ENCODE data around the gene CD99L2.

CD99L2 gene

DNA sequence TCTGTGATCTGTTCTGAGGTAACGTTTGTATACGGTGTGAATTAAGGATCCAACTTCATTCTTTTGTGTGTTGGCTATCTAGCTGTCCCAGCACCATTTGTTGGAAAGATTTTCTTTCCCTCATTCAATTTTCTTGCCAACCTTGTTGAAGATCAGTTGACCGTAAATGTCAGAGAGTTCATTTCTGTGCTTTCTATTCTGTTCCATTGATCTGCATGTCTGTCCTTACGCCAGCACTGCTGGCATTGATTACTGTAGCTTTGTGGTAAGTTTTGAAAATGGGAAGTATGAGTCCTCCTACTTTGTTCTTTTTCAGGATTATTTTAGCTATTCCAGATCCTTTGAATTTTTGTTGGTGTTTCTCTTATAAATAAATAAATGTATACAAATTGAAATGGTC, 144.5 kb downstream of the CD99L2 start:
- ChIA-PET POLR2A (no interaction called here), CTCF (interaction anchor here (0.7 kb wide), 1 partner anchor 1004 kb away, joined by 3 read pairs; no protein-coding TSS in a partner anchor)
- no peak for DNase-seq (ENCODE audit: extremely low spot score)
- TF ChIP-seq L3MBTL2 (conservative IDR thresholded peaks at IDR 0.05): no peak
- TF ChIP-seq NFRKB (IDR thresholded peaks at IDR 0.05): no peak
- TF ChIP-seq TARDBP (IDR thresholded peaks at IDR 0.05): no peak
- TF ChIP-seq, protein P1, sequence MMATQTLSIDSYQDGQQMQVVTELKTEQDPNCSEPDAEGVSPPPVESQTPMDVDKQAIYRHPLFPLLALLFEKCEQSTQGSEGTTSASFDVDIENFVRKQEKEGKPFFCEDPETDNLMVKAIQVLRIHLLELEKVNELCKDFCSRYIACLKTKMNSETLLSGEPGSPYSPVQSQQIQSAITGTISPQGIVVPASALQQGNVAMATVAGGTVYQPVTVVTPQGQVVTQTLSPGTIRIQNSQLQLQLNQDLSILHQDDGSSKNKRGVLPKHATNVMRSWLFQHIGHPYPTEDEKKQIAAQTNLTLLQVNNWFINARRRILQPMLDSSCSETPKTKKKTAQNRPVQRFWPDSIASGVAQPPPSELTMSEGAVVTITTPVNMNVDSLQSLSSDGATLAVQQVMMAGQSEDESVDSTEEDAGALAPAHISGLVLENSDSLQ (IDR thresholded peaks at IDR 0.05): no peak
- no peak for TF ChIP-seq BHLHE40 (IDR thresholded peaks at IDR 0.05; ENCODE audit: borderline replicate concordance)
- TF ChIP-seq FOXA1 (IDR thresholded peaks at IDR 0.05): no peak

DNA sequence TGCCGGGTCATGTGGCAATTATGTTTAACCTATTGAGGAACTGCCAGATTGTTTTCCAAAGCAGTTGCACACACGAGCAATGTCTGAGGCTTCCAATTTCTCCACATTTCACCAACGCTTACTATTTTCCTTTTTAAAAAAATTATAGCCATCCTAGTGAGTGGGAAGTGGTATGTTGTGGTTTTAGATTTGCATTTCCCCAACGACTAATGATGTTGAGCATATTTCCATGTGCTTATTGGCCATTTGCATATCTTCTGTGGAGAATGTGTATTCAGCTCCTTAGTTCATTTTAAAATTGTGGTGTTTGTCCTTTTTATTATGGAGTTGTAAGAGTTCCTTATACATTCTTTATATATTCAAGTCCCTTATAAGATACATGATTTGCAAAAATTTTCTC, 145.1 kb downstream of the CD99L2 start:
- POLR2A ChIA-PET: no interaction called here

DNA sequence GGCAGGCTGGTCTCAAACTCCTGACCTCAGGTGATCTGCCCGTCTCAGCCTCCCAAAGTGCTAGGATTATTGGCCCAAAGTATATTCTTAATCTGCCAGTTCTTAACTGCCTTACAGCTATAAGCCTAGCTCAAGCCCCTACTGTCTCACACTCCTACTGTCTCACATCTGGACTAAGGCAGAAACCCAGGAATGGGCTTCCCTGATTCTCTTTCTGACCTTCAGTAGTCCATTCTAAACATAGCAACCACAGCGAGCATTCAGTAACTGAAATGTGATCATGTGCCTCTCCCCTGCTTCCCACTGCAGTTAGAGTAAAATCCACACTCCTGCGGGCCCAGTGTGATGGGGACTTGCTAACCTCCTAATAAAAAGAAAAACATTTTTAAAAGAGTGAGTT, 146.3 kb downstream of the CD99L2 start:
- no peak for DNase-seq (ENCODE audit: extremely low spot score)
- TF ChIP-seq LEF1 (IDR thresholded peaks at IDR 0.05; ENCODE audit: borderline replicate concordance): no peak
- no peak for TF ChIP-seq NFRKB (IDR thresholded peaks at IDR 0.05)
- TF ChIP-seq ZNF384 (IDR thresholded peaks at IDR 0.05): no peak
- TF ChIP-seq BHLHE40 (IDR thresholded peaks at IDR 0.05; ENCODE audit: borderline replicate concordance): no peak
- TF ChIP-seq FOXM1 (IDR thresholded peaks at IDR 0.05; ENCODE audit: borderline replicate concordance): no peak
- TF ChIP-seq SP1 (IDR thresholded peaks at IDR 0.05): no peak
- TF ChIP-seq ELF4 (IDR thresholded peaks at IDR 0.05): no peak
- no peak for TF ChIP-seq TARDBP (IDR thresholded peaks at IDR 0.05)
- TF ChIP-seq FOXA1 (IDR thresholded peaks at IDR 0.05): no peak
- CTCF ChIA-PET: interaction anchor here (1.6 kb wide), 1 partner anchor 15 kb away, joined by 3 read pairs; no protein-coding TSS in a partner anchor
- POLR2A ChIA-PET: no interaction called here

More for the DNA sequence above, 145.1 kb downstream of the CD99L2 start:
- CTCF ChIA-PET: interaction anchor here (0.7 kb wide), 1 partner anchor 1004 kb away, joined by 3 read pairs; no protein-coding TSS in a partner anchor
- no peak for DNase-seq (ENCODE audit: extremely low spot score)
- TF ChIP-seq ELF4 (IDR thresholded peaks at IDR 0.05) (no peak), FOXA1 (IDR thresholded peaks at IDR 0.05) (no peak), ZNF384 (IDR thresholded peaks at IDR 0.05) (no peak), CTBP1 (IDR thresholded peaks at IDR 0.05; ENCODE audit: borderline replicate concordance) (no peak), SP1 (IDR thresholded peaks at IDR 0.05) (no peak), TARDBP (IDR thresholded peaks at IDR 0.05) (no peak), HDGF (IDR thresholded peaks at IDR 0.05; ENCODE audit: borderline replicate concordance) (no peak), FOXM1 (IDR thresholded peaks at IDR 0.05; ENCODE audit: borderline replicate concordance) (no peak), ARNT (IDR thresholded peaks at IDR 0.05) (no peak), FOXK2 (IDR thresholded peaks at IDR 0.05) (no peak), L3MBTL2 (conservative IDR thresholded peaks at IDR 0.05) (no peak), NFRKB (IDR thresholded peaks at IDR 0.05) (no peak), LEF1 (IDR thresholded peaks at IDR 0.05; ENCODE audit: borderline replicate concordance) (no peak), BHLHE40 (IDR thresholded peaks at IDR 0.05; ENCODE audit: borderline replicate concordance) (no peak)
- TF ChIP-seq, protein P1 (IDR thresholded peaks at IDR 0.05): no peak

DNA sequence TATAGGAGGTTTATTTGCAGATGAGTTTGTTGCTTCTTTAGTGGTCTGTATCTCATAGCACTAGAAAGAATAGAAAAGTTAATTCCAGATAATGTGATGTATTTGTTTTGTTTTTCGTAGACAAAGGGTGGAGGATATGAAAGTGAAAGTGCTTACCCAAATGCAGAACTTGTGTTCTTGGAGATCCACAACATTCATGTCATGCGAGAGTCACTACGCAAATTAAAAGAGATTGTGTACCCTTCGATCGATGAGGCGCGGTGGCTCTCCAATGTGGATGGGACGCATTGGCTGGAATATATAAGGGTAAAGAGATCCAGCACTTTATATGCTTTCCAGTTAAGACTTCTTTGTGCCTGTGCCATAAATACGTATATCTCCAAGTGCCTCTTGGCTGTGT, 162.0 kb downstream of the CD99L2 start:
- ChIA-PET CTCF (no interaction called here), POLR2A (no interaction called here)
- TF ChIP-seq L3MBTL2 (conservative IDR thresholded peaks at IDR 0.05): no peak
- TF ChIP-seq NFRKB (IDR thresholded peaks at IDR 0.05): no peak
- TF ChIP-seq FOXM1 (IDR thresholded peaks at IDR 0.05; ENCODE audit: borderline replicate concordance): no peak
- no peak for TF ChIP-seq LEF1 (IDR thresholded peaks at IDR 0.05; ENCODE audit: borderline replicate concordance)
- TF ChIP-seq FOXA1 (IDR thresholded peaks at IDR 0.05): no peak
- no peak for DNase-seq (ENCODE audit: extremely low spot score)

DNA sequence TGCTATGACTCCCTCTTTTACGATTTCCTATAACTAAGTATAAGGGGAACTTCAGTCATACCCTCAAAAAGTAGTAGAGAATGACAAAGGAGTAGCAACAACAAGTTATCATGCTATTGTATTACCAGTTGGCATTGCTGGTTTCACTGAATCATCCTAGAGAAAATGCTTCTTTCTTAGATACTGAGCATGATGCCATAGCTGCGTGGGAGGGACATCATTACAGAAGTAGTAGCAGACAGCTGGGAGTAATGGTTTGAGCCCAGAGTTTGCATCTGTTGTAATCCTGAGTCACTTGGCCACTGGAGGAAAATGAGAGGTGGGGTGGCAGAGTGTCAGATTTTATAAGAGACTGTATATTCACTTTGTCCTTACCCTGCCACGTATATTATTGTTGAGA, 166.7 kb downstream of the CD99L2 start:
- ChIA-PET CTCF (no interaction called here), POLR2A (no interaction called here)
- TF ChIP-seq FOXM1 (IDR thresholded peaks at IDR 0.05; ENCODE audit: borderline replicate concordance) (no peak), CTBP1 (IDR thresholded peaks at IDR 0.05; ENCODE audit: borderline replicate concordance) (no peak), ELF4 (IDR thresholded peaks at IDR 0.05) (no peak), BHLHE40 (IDR thresholded peaks at IDR 0.05; ENCODE audit: borderline replicate concordance) (no peak), HDGF (IDR thresholded peaks at IDR 0.05; ENCODE audit: borderline replicate concordance) (no peak), TARDBP (IDR thresholded peaks at IDR 0.05) (no peak), SUZ12 (IDR thresholded peaks at IDR 0.05) (no peak), SP1 (IDR thresholded peaks at IDR 0.05) (no peak)
- no peak for DNase-seq (ENCODE audit: extremely low spot score)

DNA sequence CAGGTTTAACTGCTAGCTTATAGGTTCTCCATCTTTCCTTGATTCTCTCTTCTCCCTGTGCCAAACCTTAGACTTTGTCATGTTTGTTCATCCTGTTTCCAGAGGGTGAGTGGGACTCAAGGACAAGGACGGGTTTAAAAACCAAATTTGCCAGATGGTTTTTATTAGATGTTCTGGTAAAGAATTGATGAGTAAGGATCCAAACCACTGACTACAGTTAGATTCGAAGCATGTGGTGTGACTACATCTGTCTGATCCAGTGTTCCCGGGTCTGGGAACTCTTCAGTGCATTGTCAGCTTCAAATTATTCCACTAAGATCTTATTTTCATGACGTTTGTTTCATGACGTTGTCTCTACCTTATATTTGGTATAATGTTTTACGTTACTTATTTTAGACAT, 167.7 kb downstream of the CD99L2 start:
- DNase-seq (ENCODE audit: extremely low spot score): no peak
- CTCF ChIA-PET: no interaction called here
- no peak for TF ChIP-seq TARDBP (IDR thresholded peaks at IDR 0.05)
- TF ChIP-seq, protein P1 (IDR thresholded peaks at IDR 0.05): no peak
- no peak for TF ChIP-seq FOXA1 (IDR thresholded peaks at IDR 0.05)
- no peak for TF ChIP-seq L3MBTL2 (conservative IDR thresholded peaks at IDR 0.05)
- no peak for TF ChIP-seq SUZ12 (IDR thresholded peaks at IDR 0.05)
- TF ChIP-seq HDGF (IDR thresholded peaks at IDR 0.05; ENCODE audit: borderline replicate concordance): no peak
- TF ChIP-seq ZNF384 (IDR thresholded peaks at IDR 0.05): no peak
- no peak for TF ChIP-seq NFRKB (IDR thresholded peaks at IDR 0.05)
- TF ChIP-seq FOXK2 (IDR thresholded peaks at IDR 0.05): no peak
- TF ChIP-seq LEF1 (IDR thresholded peaks at IDR 0.05; ENCODE audit: borderline replicate concordance): no peak
- no peak for TF ChIP-seq SP1 (IDR thresholded peaks at IDR 0.05)

DNA sequence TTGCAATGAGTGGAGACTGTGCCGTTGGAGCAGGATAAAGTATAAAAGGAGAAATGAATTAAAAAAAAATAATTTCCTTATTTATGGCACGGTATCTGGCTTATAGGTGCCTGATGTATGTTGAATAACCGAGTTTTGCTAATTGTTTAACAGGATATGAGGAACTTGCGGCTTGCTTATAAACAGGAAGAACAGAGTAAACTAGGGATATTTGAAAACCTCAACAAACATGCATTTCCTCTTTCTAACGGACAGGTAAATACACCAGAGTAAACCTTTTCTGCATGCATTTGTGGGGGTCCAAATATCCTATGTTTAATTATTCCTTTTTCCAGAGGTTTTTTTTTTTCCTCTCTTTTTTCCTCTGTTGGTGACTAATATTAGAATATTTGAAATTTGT, 168.5 kb downstream of the CD99L2 start:
- TF ChIP-seq TARDBP (IDR thresholded peaks at IDR 0.05): no peak
- CTCF ChIA-PET: no interaction called here
- POLR2A ChIA-PET: no interaction called here
- no peak for DNase-seq (ENCODE audit: extremely low spot score)

More for the DNA sequence above, 167.7 kb downstream of the CD99L2 start:
- POLR2A ChIA-PET: no interaction called here
